GM18870 (cell line): ENCODE measurements around the gene HLA-DRB1.
"Not testable (repeated sequence)": the region's sequence is repeated elsewhere in the genome, so short reads cannot be mapped to it uniquely, and the experiment has no call there.

Source experiments
- ATAC-seq: cut with Tn5 transposase; IDR thresholded peaks from one replicate; pipeline ENCODE4 v1.9.1; 2021; ENCODE audit warnings: moderate library complexity; ENCODE audit not compliant: unreplicated experiment

HLA-DRB1 gene

GRCh38 chr6:32565511-32565910 lies 24.1 kb downstream of the HLA-DRB1 start:
- no peak for ATAC-seq

GRCh38 chr6:32562940-32563339 lies 26.7 kb downstream of the HLA-DRB1 start:
- no peak for ATAC-seq

GRCh38 chr6:32559747-32560146 lies 29.9 kb downstream of the HLA-DRB1 start:
- ATAC-seq, result no peak

- no peak for ATAC-seq
Measured at GRCh38 chr6:32558426-32559057, 31.1 kb downstream of the HLA-DRB1 start.

GRCh38 chr6:32554116-32554965 lies 35.3 kb downstream of the HLA-DRB1 start:
- no peak for ATAC-seq

- no peak for ATAC-seq
Measured at GRCh38 chr6:32553037-32553742, 36.5 kb downstream of the HLA-DRB1 start.

- no peak for ATAC-seq
Measured at GRCh38 chr6:32551410-32551809, 38.2 kb downstream of the HLA-DRB1 start.

- no peak for ATAC-seq
Measured at GRCh38 chr6:32539839-32540238, 49.8 kb downstream of the HLA-DRB1 start.

- not testable (repeated sequence) for ATAC-seq
Measured at GRCh38 chr6:32530431-32530793, 59.2 kb downstream of the HLA-DRB1 start.

GRCh38 chr6:32529697-32530430 lies 59.8 kb downstream of the HLA-DRB1 start, which contains the start of gene HLA-DRB5:
Gene HLA-DRB5 (minus strand): TSS chr6:32530287. CDS start chr6:32530224, 63 bp downstream.
- ATAC-seq, result no peak
